ENCODE results near the gene SLC34A1. TPM values are rescaled to one million over a fixed set of nuclear protein-coding genes. Genes with fewer than 3 reads are reported as not detected.

The SLC34A1 gene, protein sequence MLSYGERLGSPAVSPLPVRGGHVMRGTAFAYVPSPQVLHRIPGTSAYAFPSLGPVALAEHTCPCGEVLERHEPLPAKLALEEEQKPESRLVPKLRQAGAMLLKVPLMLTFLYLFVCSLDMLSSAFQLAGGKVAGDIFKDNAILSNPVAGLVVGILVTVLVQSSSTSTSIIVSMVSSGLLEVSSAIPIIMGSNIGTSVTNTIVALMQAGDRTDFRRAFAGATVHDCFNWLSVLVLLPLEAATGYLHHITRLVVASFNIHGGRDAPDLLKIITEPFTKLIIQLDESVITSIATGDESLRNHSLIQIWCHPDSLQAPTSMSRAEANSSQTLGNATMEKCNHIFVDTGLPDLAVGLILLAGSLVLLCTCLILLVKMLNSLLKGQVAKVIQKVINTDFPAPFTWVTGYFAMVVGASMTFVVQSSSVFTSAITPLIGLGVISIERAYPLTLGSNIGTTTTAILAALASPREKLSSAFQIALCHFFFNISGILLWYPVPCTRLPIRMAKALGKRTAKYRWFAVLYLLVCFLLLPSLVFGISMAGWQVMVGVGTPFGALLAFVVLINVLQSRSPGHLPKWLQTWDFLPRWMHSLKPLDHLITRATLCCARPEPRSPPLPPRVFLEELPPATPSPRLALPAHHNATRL
- not detected in 2 replicates for total RNA-seq

GRCh38 chr5:177384134-177384533, at the start of gene SLC34A1:
SLC34A1 (plus strand) TSS chr5:177384434; CDS start chr5:177385742, 1,308 bp downstream.

GRCh38 chr5:177351392-177352329, 32.6 kb upstream of the SLC34A1 start, which contains the start of gene LMAN2:
LMAN2 (minus strand) TSS chr5:177351668; CDS start chr5:177351647, 21 bp downstream.

DNA sequence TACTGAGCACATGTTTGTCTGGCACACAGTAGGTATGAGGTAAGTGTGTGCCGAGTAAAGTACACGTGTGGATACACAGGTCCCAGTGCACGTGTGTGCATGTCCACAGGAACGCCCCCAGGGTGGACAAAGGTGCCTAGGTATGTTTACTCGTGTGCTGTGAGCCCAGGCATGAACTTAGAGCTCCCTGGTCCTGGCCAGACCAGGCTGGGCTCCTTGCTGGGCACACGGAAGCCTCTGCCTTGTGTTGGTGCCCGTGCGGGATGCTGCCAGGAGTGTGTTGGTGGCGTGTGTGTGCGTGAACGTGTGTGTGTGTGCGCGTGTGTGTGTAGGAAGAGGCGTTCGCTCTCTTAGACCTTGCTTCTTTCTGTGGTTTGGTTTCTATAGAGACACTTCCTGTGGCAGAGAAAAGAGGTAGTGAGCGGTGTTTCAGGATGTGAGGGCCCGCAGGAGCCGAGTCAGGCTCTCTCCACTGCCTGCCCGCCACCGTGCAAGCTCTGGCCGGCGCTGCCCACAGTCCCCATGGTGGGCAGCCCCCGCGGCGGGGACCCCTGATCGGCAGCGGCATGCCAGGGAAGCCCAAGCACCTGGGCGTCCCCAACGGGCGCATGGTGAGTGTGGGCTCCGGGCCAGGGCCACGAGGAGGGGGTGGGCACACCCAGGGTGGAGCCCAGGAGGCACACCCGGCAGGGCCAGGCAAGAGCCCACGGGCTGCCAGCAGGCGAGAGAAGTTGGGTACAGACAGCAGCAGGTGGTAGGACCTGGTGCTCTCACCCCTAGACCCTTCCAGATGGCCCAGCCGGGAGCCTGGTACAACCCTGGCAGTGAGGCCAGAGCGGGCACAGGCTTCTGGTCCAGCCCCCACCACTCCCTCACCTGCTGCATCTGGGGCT, 26.5 kb upstream of the SLC34A1 start, which contains the start of gene RGS14:
Gene RGS14, plus strand, starts transcription at position 466 of the 893 bp plus-strand sequence. Its CDS starts 101 bp downstream, at position 567.

DNA sequence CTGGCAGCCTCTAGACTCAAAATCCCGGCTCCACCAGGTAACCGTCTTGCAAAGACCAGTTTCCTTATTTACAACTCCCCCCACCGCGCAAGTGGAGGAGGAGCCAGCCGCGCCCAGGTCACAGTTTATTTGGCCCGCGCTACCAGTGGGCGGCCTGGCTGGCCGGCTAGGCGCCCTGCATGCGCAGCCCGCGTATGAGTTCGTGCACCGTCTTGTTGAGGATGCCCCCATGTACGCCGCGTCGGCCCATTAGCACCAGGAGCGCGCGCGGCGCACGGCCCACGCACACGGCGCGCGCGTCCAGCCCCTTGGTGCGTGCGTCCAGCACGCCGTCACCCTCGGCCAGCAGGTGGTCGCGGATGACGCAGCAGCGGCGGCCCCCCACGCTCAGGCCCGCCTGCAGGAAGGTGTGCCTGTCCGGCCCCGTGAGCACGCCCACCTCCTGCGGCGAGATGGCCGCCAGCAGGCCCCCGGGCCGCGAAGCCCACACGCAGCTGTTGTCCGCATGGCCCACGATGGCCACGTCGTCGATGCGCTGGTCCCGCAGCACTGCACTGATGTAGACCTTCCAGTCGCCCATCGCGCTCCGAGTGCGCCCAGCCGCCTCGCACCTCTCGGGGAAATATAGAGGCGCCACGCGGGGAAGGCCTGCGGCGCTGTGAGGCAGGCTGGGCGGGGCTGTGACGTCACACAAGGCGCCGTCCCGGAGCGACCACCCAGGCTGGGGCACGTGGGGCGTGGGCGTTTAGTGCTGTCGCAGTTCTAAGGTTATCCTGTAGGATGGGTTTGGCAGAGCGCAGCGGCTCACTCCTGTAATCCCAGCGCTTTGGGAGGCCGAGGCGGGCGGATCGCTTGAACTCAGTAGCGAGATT, 16.0 kb downstream of the SLC34A1 start, which contains the start of gene PFN3:
Gene PFN3, minus strand, starts transcription at position 665 of the 872 bp plus-strand sequence. Its CDS starts 85 bp downstream, at position 580.

GRCh38 chr5:177409043-177409801, 25.0 kb downstream of the SLC34A1 start, which contains the start of gene F12:
F12 (minus strand) TSS chr5:177409564; CDS start chr5:177409527, 37 bp downstream.

DNA sequence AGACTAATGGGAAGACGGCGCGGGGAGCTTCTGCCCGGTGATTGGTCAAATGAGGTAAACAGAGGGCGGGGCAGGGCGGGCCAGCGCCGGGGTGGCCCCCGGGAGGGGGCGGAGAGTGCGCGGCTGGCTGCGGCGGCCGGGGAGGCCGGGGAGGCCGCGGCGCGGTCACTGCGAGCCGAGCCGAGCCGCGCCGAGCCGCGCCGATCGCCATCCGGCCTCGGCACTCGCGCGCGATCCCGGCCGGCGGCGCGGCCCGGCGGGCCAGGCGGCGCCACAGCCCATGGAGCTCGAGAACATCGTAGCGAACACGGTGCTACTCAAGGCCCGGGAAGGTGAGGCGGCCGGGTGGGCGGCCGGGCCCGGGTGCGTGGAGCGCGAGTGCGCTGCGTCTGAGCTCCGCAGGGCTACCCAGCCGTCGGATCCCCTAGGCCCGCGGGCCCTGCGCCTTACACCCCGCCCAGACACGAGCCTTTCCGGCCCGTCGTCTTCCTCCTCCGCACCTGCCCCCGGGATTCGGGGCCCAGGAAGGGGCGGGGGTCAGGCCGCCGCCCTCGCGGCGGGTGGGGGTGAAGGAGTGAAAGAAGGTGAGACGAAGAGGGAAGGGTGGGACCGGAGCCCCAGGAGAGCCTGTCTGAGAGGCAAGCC, 42.5 kb downstream of the SLC34A1 start, which contains the start of gene GRK6:
Gene GRK6, plus strand, starts transcription at position 111 of the 645 bp plus-strand sequence. Its CDS starts 170 bp downstream, at position 281.

DNA sequence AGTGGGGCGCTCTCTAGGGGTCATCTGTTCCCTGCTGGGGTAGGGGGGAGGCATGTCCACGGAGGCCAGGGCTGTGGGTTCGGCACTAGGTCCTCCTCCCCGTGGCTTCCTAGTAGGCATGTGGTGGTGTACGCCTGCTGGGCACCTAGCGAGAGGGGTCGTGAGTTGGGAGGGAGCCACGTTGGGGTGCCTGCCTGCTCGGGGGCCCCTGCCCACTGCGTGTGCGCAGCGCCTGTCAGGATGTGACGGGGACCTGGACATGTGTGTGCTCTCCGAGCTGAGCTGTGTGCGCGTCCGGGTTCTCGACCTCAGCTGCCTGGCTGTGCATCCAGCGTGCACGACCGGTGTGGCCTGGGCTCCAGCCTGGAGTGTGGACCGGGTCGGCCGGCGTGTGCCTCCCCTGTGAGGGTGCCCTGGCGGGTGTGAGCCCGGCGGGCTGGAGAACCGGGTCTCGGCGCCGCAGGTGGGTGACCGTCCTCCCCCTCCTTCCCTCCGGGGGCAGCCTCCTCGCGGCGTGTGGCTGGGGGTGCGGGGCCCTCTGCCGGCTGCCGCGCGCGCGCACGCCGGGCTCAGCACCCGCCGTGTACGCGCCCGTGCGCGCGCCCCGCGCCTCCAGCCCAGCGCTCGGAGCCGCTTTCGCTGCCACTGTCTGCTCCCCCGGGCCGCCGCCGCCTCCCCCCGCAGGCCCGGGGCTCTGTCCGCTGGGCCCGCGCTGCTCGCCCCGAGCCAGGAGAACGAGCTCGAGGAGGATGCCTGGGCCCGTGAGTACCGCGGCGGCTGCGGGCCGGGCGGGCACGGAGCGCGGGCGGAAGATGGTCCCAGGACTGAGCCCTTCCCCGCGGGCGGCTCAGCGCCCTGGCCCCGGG, 62.2 kb downstream of the SLC34A1 start, which contains the start of gene PRR7:
Gene PRR7, plus strand, starts transcription at position 615 of the 866 bp plus-strand sequence. CDS start 8,254 bp downstream, outside the sequence.

Other genes with a start within 250 kb of the SLC34A1 start
- gene RAB24, start 80.7 kb upstream of the SLC34A1 start, total RNA-seq = 25.9 and 29.8 TPM in 2 replicates
- 249 and 265 TPM in 2 replicates for gene PRELID1, start 80.6 kb upstream of the SLC34A1 start, total RNA-seq
- 31.1 and 85.1 TPM in 2 replicates for gene MXD3, start 72.5 kb upstream of the SLC34A1 start, total RNA-seq
- gene LMAN2, start 32.8 kb upstream of the SLC34A1 start, total RNA-seq = 312 and 382 TPM in 2 replicates
- 4.9 and 15.1 TPM in 2 replicates for gene RGS14, start 26.5 kb upstream of the SLC34A1 start, total RNA-seq
- gene PFN3, start 16.2 kb downstream of the SLC34A1 start, total RNA-seq = not detected in 2 replicates
- 2.8 TPM in 1 of 2 replicates, not detected in the other for gene F12, start 25.1 kb downstream of the SLC34A1 start, total RNA-seq
- 48.4 and 55.9 TPM in 2 replicates for gene GRK6, start 42.2 kb downstream of the SLC34A1 start, total RNA-seq
- gene PRR7, start 62.4 kb downstream of the SLC34A1 start, total RNA-seq = 19.5 and 30.3 TPM in 2 replicates
- gene DBN1, start 89.2 kb downstream of the SLC34A1 start, total RNA-seq = 348 and 392 TPM in 2 replicates
- 237 and 285 TPM in 2 replicates for gene PDLIM7, start 113.2 kb downstream of the SLC34A1 start, total RNA-seq
- 1.2 TPM in 1 of 2 replicates, not detected in the other for gene DOK3, start 125.4 kb downstream of the SLC34A1 start, total RNA-seq
- gene DDX41, start 132.5 kb downstream of the SLC34A1 start, total RNA-seq = 94.8 and 97.7 TPM in 2 replicates
- 12.1 and 17.6 TPM in 2 replicates for gene FAM193B, start 170.1 kb downstream of the SLC34A1 start, total RNA-seq
- gene TMED9, start 207.8 kb downstream of the SLC34A1 start, total RNA-seq = 213 and 273 TPM in 2 replicates
- gene B4GALT7, start 215.7 kb downstream of the SLC34A1 start, total RNA-seq = 60.8 and 61.0 TPM in 2 replicates